GM18502 (cell line): ENCODE data around the gene CD46.
"Not testable (repeated sequence)": the region's sequence is repeated elsewhere in the genome, so short reads cannot be mapped to it uniquely, and the experiment has no call there.

Source experiments
- ATAC-seq: cut with Tn5 transposase; IDR thresholded peaks from one replicate; pipeline ENCODE4 v1.9.1; 2021; ENCODE audit warnings: mild to moderate bottlenecking; ENCODE audit not compliant: unreplicated experiment, poor library complexity

CD46 gene

GRCh38 chr1:207750631-207751305 lies 1.1 kb upstream of the CD46 start:
- ATAC-seq, result no peak

GRCh38 chr1:207751463-207751789 lies 428 bp upstream of the CD46 start:
- ATAC-seq, result peak; percentile 9

- peak; percentile 44 for ATAC-seq
These were observed 673 bp downstream of the CD46 start for GRCh38 chr1:207752456-207752998.

GRCh38 chr1:207753611-207754010 lies 1.8 kb downstream of the CD46 start:
- no peak for ATAC-seq

GRCh38 chr1:207754011-207754410 lies 2.2 kb downstream of the CD46 start:
- ATAC-seq, result no peak

- ATAC-seq, result no peak
These were observed 3.3 kb downstream of the CD46 start for GRCh38 chr1:207754974-207755700.

- ATAC-seq, result no peak
These were observed 4.2 kb downstream of the CD46 start for GRCh38 chr1:207755846-207756693.

- no peak for ATAC-seq
These were observed 10.8 kb downstream of the CD46 start for GRCh38 chr1:207762622-207763021.

GRCh38 chr1:207763091-207763490 lies 11.2 kb downstream of the CD46 start:
- ATAC-seq, result no peak

GRCh38 chr1:207763972-207764371 lies 12.1 kb downstream of the CD46 start:
- no peak for ATAC-seq

- no peak for ATAC-seq
These were observed 14.7 kb downstream of the CD46 start for GRCh38 chr1:207766569-207766968.

GRCh38 chr1:207770514-207770913 lies 18.7 kb downstream of the CD46 start:
- ATAC-seq, result not testable (repeated sequence)

- not testable (repeated sequence) for ATAC-seq
These were observed 24.2 kb downstream of the CD46 start for GRCh38 chr1:207776045-207776444.

- ATAC-seq, result not testable (repeated sequence)
These were observed 25.6 kb downstream of the CD46 start for GRCh38 chr1:207777412-207777811.

GRCh38 chr1:207779008-207779407 lies 27.2 kb downstream of the CD46 start:
- ATAC-seq, result no peak

GRCh38 chr1:207781312-207781711 lies 29.5 kb downstream of the CD46 start:
- ATAC-seq, result no peak

- no peak for ATAC-seq
These were observed 35.9 kb downstream of the CD46 start for GRCh38 chr1:207787776-207788175.

GRCh38 chr1:207789386-207789785 lies 37.5 kb downstream of the CD46 start:
- ATAC-seq, result no peak

- ATAC-seq, result no peak
These were observed 38.2 kb downstream of the CD46 start for GRCh38 chr1:207789792-207790787.

- no peak for ATAC-seq
These were observed 39.4 kb downstream of the CD46 start for GRCh38 chr1:207791290-207791689.
